Measurements from ENCODE around the gene NOL9. TPM values are rescaled to one million over a fixed set of nuclear protein-coding genes. Genes with fewer than 3 reads are reported as not detected.

NOL9 gene
- polyA plus RNA-seq, 1 of the 3 experiments (the other 2 are of a cell fraction) = 7.1 TPM

GRCh38 chr1:6517435-6517851 lies 36.9 kb downstream of the NOL9 start:
- H3F3A ChIP-seq (replicated peaks; ENCODE audit: insufficient read depth) = peaks cover 18% of the 10 kb centered on the region
- no peaks in the 10 kb centered on the region for H4K20me1 ChIP-seq (ENCODE audit: insufficient read depth)
- H2AFZ ChIP-seq (ENCODE audit: low read depth) = peak overlapping the region; percentile 46; the same call in 1 of the 2 replicates
- ChIA-PET POLR2A (interaction anchor here (1.0 kb wide), 2 partner anchors 8 to 10 kb away, joined by 4 to 5 read pairs; no protein-coding TSS in a partner anchor), CTCF (interaction anchor here (0.6 to 23.4 kb wide), 7 partner anchors 10 to 184 kb away, joined by 3 to 439 read pairs (median 3); partner anchors contain the start of genes DNAJC11, NOL9 and PLEKHG5)
- peak overlapping the region; percentile 11; the same call in 1 of the 2 replicates for H3K4me2 ChIP-seq
- WGBS (ENCODE audit: low lambda C conversion rate) = 32% methylated on average over 7 of the region's 8 CpGs
- H3K27me3 ChIP-seq (ENCODE audit: insufficient read depth) = no peaks in the 10 kb centered on the region
- H3K79me2 ChIP-seq (ENCODE audit: insufficient read depth) = no peaks in the 10 kb centered on the region
- H3K9me2 ChIP-seq = no peaks in the 10 kb centered on the region
- DNase-seq = peak; percentile 77
- H3K9me3 ChIP-seq = no peaks in the 10 kb centered on the region
- H3K4me3 ChIP-seq (ENCODE audit: low read depth in 2 of 2, low read length in 1 of 2) = no peak overlapping the region
- peak overlapping the region; percentile 28 to 89; a peak in 3 of 4 replicates for H3K27ac ChIP-seq (ENCODE audit: low read depth in 2 of 2, low read length in 1 of 2)
- H3K9ac ChIP-seq = no peak overlapping the region
- TF ChIP-seq TEAD4 (IDR thresholded peaks at IDR 0.05; ENCODE audit: borderline replicate concordance, insufficient read depth) (no peak), GATA2 (CRISPR knock-in tag; IDR thresholded peaks at IDR 0.05) (peak; percentile 89), MXI1 (IDR thresholded peaks at IDR 0.05; ENCODE audit: low read depth, low read length) (peak; percentile 73; the same call in 1 of the 2 replicates), EP300 (IDR thresholded peaks at IDR 0.05; ENCODE audit: borderline replicate concordance in 1 of 2, low read depth in 1 of 2, low read length in 1 of 2) (peak in 1 of 2 experiments; percentile 88; a peak in 2 of 4 replicates), SIN3A (IDR thresholded peaks at IDR 0.05; ENCODE audit: borderline replicate concordance, low read depth, low read length) (no peak), FOXJ3 (CRISPR knock-in tag; IDR thresholded peaks at IDR 0.05) (peak; percentile 70; the same call in 1 of the 2 replicates), RCOR1 (IDR thresholded peaks at IDR 0.05; ENCODE audit: low read length) (peak; percentile 68; the same call in 1 of the 2 replicates), RAD21 (IDR thresholded peaks at IDR 0.05; ENCODE audit: low read length) (0 out of 2 replicates have a peak, but pooled peaks have one; percentile 14), JUND (IDR thresholded peaks at IDR 0.05) (no peak), TCF12 (IDR thresholded peaks at IDR 0.05) (peak; percentile 35), MEF2A (IDR thresholded peaks at IDR 0.05; ENCODE audit: borderline replicate concordance, low read depth) (no peak), RXRA (IDR thresholded peaks at IDR 0.05; ENCODE audit: borderline replicate concordance, low read depth) (no peak)
- TF ChIP-seq, protein P1, sequence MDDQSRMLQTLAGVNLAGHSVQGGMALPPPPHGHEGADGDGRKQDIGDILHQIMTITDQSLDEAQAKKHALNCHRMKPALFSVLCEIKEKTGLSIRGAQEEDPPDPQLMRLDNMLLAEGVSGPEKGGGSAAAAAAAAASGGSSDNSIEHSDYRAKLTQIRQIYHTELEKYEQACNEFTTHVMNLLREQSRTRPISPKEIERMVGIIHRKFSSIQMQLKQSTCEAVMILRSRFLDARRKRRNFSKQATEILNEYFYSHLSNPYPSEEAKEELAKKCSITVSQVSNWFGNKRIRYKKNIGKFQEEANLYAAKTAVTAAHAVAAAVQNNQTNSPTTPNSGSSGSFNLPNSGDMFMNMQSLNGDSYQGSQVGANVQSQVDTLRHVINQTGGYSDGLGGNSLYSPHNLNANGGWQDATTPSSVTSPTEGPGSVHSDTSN (IDR thresholded peaks at IDR 0.05) = peak; percentile 35; the same call in 1 of the 2 replicates
- no peaks in the 10 kb centered on the region for H3K36me3 ChIP-seq (replicated peaks in 1 of 2; ENCODE audit: control insufficient read depth in 1 of 2, insufficient read depth in 2 of 2, low read length in 1 of 2)
- peaks cover 0 to 54% of the 10 kb centered on the region in 2 experiments; a peak in 3 of 4 replicates for H3K4me1 ChIP-seq (ENCODE audit: control insufficient read depth in 1 of 2, insufficient read depth in 2 of 2, low read depth in 1 of 2, low read length in 1 of 2)

DNA sequence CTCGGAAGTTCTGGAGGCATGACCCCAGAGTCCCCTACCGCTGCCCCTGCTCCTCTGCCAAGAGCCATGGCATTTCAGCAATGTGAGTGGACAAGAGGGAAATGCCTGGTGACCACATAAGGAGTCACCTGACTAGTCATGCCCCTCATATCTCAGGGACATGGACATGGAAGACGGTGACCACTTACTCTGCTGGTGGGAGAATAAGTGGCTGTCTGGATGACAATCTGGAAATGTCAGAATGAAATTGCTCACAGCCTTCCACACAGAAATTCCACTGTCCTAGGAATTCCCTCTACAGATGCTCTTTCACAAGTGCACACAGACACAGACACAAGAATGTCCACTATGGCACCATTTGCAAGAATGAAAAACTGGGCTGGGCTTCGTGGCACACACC lies 38.5 kb downstream of the NOL9 start:
- POLR2A ChIA-PET = no interaction called here
- no peak overlapping the region for H3K4me3 ChIP-seq (ENCODE audit: low read depth in 2 of 2, low read length in 1 of 2)
- TF ChIP-seq TEAD4 (IDR thresholded peaks at IDR 0.05; ENCODE audit: borderline replicate concordance, insufficient read depth) = peak; percentile 13; the same call in 1 of the 2 replicates
- TF ChIP-seq RCOR1 (IDR thresholded peaks at IDR 0.05; ENCODE audit: low read length) = no peak
- no peak for TF ChIP-seq EZH2phosphoT487 (IDR thresholded peaks at IDR 0.05; ENCODE audit: borderline replicate concordance, low read depth)
- TF ChIP-seq, protein P2, sequence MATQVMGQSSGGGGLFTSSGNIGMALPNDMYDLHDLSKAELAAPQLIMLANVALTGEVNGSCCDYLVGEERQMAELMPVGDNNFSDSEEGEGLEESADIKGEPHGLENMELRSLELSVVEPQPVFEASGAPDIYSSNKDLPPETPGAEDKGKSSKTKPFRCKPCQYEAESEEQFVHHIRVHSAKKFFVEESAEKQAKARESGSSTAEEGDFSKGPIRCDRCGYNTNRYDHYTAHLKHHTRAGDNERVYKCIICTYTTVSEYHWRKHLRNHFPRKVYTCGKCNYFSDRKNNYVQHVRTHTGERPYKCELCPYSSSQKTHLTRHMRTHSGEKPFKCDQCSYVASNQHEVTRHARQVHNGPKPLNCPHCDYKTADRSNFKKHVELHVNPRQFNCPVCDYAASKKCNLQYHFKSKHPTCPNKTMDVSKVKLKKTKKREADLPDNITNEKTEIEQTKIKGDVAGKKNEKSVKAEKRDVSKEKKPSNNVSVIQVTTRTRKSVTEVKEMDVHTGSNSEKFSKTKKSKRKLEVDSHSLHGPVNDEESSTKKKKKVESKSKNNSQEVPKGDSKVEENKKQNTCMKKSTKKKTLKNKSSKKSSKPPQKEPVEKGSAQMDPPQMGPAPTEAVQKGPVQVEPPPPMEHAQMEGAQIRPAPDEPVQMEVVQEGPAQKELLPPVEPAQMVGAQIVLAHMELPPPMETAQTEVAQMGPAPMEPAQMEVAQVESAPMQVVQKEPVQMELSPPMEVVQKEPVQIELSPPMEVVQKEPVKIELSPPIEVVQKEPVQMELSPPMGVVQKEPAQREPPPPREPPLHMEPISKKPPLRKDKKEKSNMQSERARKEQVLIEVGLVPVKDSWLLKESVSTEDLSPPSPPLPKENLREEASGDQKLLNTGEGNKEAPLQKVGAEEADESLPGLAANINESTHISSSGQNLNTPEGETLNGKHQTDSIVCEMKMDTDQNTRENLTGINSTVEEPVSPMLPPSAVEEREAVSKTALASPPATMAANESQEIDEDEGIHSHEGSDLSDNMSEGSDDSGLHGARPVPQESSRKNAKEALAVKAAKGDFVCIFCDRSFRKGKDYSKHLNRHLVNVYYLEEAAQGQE (IDR thresholded peaks at IDR 0.05; ENCODE audit: low read depth, low read length) = no peak
- no peak for TF ChIP-seq SIN3A (IDR thresholded peaks at IDR 0.05; ENCODE audit: borderline replicate concordance, low read depth, low read length)
- no peak for TF ChIP-seq TCF12 (IDR thresholded peaks at IDR 0.05)
- no peak for TF ChIP-seq ELF1 (IDR thresholded peaks at IDR 0.05)
- no peak for TF ChIP-seq RAD21 (IDR thresholded peaks at IDR 0.05; ENCODE audit: low read length)
- TF ChIP-seq, protein P3, sequence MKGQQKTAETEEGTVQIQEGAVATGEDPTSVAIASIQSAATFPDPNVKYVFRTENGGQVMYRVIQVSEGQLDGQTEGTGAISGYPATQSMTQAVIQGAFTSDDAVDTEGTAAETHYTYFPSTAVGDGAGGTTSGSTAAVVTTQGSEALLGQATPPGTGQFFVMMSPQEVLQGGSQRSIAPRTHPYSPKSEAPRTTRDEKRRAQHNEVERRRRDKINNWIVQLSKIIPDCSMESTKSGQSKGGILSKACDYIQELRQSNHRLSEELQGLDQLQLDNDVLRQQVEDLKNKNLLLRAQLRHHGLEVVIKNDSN (IDR thresholded peaks at IDR 0.05; ENCODE audit: borderline replicate concordance, low read depth) = 0 out of 2 replicates have a peak, but pooled peaks have one; percentile 10
- no peak overlapping the region for H3K4me2 ChIP-seq
- H3K4me1 ChIP-seq (ENCODE audit: control insufficient read depth in 1 of 2, insufficient read depth in 2 of 2, low read depth in 1 of 2, low read length in 1 of 2) = peaks cover 0 to 65% of the 10 kb centered on the region in 2 experiments; a peak in 3 of 4 replicates
- H3K9me3 ChIP-seq = no peaks in the 10 kb centered on the region
- no peaks in the 10 kb centered on the region for H3K79me2 ChIP-seq (ENCODE audit: insufficient read depth)
- 77% methylated on average over 4 of the region's 4 CpGs for WGBS (ENCODE audit: low lambda C conversion rate)
- no peaks in the 10 kb centered on the region for H3K9me2 ChIP-seq
- no peaks in the 10 kb centered on the region for H4K20me1 ChIP-seq (ENCODE audit: insufficient read depth)
- CTCF ChIA-PET = interaction anchor here (3.8 to 23.4 kb wide), 2 partner anchors 8 to 30 kb away, joined by 14 to 439 read pairs; partner anchors contain the start of gene PLEKHG5
- no peak for DNase-seq
- H3K9ac ChIP-seq = no peak overlapping the region
- no peak overlapping the region for H2AFZ ChIP-seq (ENCODE audit: low read depth)
- H3F3A ChIP-seq (replicated peaks; ENCODE audit: insufficient read depth) = peaks cover 10% of the 10 kb centered on the region
- no peaks in the 10 kb centered on the region for H3K36me3 ChIP-seq (replicated peaks in 1 of 2; ENCODE audit: control insufficient read depth in 1 of 2, insufficient read depth in 2 of 2, low read length in 1 of 2)
- no peaks in the 10 kb centered on the region for H3K27me3 ChIP-seq (ENCODE audit: insufficient read depth)
- peak overlapping the region; percentile 1 to 31; a peak in 2 of 4 replicates for H3K27ac ChIP-seq (ENCODE audit: low read depth in 2 of 2, low read length in 1 of 2)
